ENCODE results near the gene ZNF407.

The ZNF407 gene

DNA sequence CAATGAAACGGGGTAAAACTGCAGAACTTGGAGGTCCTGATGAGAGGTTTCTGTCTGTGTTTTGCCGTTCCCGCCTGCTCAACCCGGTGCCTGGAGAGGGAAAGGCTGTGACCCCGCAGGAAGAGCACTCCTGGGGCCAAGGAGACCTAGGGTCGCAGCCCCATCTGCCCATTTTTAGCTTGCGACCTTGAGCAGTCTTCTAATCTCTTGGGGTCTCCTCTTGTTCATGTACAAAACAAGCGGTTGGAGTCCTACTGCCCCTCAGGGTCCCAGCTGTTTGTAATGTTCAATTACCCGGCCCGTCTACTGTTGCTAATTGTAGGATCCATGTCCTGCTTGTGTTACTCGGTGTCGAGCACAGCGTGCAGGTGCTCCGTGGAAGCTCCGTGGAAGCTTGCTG, 506.8 kb downstream of the ZNF407 start:
- ATAC-seq (no peak), DNase-seq (no peak)

DNA sequence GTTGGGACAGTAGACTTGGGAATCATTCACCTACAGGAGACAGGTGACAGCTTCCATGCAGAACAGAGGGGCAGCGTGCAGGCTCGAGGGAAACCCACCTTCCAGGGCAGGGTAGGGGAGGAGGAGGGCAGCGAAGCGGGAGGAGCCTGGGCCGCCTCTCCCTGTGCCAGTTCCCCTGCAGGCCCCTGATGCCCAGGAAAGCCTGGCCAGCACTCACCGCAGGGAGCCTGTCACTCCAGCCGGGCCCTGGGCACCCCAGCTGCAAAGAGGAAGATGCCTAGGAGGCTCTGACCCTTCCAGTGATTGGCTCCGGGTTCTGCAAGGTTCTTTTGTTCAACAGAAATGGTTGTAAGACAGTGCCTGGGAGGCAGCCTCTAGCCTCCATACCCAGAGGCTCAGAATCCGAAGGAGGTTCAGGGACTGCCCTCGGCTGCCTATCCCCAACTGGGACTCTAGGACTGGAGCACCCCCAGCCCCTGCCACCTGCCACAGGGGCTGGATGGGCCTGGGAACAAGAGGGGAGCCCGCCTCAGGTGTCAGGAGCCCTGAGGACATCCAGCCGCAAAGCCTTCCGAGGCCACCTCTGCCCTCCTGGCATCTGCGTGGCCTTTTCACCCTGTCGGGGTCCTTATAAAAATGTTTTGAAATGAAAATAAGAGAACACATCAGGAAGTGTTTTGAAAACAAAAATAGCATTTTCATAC, 508.0 kb downstream of the ZNF407 start:
- DNase-seq (no peak), ATAC-seq (no peak)

DNA sequence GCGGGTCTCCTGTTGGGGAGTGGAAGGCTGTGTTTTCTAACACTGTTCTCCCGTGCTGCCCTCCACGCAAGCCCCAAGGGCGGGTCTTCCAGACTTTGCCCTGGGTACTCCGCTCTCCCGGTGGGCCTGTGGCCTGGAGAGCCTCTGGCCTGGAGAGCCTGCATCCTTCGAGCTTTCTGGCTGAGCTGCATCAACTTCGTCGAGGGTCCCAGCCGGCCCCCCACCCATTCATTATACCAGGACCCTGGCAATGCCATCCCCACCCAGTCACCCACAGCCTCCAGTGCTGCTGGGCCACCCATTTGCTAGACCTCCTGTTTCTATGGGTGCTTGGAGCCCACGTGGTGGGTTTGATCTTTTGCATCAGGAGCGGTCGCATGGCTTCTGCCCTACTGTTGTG, 509.1 kb downstream of the ZNF407 start:
- DNase-seq (no peak), ATAC-seq (no peak)

DNA sequence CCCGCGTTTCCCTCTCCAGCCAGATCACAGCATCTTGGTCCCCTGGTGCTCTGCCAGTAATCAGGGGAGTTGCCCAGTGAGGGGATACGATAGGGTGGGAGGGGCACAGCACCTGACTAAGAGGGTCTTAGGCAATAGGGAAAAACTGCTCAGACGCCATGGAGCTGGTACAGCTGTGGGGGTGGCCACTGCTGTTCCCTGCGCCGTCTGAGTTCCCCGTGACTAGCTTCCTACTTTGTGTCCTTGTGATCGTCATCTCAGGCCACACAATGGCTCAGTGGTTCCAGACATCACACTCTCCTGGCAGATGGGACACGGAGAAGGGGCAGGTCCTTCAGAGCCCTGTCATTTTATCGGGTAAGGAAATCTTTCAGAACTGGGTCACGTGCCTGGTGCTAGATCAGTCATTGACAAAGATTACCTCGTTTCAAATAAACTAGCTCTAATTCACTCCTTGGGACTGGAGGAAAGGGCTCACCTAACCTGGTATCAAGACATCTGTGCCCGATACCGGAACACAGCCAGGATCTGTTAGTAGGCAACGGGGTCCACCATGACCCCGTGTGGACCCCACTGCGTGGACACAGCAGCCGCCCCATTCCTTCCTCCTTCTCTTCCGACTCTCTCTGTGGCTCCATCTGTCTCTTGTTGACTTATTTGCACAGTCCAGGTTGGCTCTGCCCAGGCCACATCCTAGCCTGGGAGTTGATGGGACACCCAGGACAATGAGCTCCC, 509.7 kb downstream of the ZNF407 start:
- ATAC-seq (no peak), DNase-seq (no peak)

DNA sequence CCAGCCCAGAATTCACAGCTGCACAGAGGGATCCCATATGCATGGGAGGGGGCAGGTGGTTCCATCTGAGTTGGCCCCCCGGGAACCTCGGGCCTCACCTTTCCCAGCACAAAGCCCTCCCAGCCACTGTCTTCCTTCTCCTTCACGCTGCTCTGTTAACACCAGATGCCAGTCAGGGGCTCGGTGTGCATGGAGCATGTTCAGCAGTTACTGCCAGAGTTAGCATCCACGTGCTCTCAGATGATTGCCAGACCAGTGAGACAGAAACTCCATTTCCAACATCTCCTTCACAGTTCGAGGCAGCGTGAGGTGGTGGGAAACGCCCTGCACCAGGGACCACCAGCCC, 510.2 kb downstream of the ZNF407 start:
- ATAC-seq = no peak
- no peak for DNase-seq

DNA sequence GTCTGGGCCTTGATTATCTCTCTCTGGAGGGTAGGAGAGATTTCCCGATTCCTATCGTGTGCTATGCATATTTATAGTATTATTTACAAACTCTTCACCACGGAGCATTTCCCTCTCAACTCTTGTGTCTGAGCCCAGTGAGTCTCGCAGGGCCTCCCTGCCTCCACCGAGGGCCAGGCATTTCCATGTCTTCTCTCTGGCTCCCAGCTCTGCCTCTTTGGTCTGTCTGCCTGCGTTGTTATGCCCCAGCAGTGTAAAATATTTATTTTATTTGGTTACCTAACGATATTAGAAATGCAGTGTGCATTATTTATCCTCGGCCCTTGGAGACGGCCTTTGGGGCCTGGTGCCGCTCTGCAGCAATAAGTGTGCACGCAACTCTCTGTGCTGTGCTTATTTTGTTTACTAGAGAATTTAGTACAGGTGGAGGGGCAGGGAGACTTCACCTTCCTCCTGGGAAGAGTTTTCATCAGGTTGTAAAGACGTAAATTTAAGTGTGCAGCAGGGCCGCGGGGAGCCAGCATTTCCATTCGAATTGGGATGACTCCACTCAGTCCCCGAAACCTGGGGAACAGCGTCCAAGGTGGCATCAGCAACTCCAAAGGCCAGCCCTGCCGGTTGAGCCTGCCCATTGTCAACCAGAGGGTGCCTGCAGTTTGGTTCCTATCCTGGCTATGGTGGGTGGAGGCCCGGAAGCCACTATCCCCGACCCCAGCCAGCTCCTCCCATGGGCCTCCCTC, 511.1 kb downstream of the ZNF407 start:
- no peak for DNase-seq
- no peak for ATAC-seq

DNA sequence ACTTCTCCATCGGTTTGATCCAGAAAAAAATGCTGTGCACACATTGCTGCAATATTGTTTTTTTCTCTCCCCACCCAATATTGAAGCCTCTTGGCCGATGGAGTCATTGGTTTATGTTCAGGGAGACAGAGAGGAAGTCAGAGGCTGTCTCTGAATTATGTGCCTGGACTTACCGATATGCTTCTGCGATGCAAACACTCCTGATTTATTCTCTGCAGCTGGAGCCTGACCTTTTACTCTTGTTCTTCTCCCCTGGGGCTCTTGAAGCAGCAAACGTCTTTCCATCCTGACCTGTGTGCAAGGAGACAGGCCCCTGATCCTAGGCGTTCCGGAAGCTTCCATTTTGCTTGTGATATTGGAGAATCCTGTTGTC, 511.6 kb downstream of the ZNF407 start:
- DNase-seq (no peak), ATAC-seq (no peak)

DNA sequence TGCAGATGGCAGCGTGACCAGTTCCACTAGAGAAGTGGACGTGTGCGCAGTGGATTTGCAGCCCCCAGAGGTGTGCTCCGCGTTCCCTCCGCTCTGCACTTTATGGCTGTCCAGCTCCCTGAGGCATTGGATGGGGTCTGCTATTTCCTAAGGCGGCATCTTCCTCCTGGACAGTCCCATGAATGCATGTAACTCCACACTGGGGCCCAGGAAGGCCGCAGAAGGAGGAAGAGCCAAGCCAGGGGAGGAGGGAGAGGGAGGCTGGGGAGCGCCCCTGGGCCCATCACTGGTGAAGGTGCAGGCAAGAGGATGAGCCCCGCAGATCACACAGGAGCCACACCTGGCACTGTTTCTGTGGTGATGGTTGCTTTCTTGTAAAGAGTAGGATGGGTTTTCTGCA, 512.1 kb downstream of the ZNF407 start:
- DNase-seq (no peak), ATAC-seq (no peak)

DNA sequence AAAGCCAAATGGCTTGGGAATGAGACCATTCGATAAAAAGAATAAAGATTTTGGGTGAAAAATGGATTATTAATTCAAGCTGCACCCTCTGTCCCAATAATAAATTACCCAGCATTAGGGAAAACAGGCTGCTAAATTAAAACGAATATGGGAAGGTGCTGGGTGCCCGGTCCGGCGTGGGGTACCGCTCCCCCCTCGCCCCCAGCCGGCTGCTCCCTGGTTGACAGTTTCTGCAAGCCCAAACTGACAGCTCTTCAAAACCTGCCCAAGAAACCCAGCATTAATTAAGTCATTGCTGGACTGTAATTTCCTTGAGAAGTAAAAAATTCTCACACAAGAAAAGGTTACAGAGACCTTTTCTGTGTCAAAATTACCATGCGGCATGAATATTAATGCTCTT, 512.6 kb downstream of the ZNF407 start:
- DNase-seq (no peak), ATAC-seq (no peak)

DNA sequence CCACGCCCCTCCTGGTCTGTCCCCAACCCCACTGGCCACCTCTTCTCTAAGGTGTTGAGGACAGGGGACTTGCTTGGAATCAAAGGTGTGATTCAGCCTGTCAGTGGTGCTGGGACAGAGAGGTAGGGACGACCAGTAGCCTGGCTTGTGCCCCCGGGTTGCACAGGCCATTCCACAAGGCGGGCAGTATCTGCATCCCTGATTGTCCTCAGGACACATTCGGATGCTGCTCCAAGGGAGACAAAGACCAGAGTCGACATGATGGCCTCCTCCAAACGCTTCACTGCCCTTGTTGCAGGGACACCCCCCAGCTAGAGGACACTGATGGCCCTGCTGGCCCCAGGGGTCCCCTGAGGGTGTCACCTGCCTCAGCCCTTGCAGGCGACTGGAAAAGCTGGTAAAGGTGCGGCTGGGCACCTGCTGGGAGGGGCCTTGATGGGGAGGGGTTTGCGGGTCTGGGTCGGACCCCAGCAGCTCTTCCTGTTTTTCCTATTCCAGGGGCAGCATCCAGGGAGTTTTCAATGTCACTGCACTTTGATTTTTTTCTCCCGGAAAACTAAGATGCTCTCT, 513.3 kb downstream of the ZNF407 start:
- ATAC-seq = no peak
- no peak for DNase-seq

DNA sequence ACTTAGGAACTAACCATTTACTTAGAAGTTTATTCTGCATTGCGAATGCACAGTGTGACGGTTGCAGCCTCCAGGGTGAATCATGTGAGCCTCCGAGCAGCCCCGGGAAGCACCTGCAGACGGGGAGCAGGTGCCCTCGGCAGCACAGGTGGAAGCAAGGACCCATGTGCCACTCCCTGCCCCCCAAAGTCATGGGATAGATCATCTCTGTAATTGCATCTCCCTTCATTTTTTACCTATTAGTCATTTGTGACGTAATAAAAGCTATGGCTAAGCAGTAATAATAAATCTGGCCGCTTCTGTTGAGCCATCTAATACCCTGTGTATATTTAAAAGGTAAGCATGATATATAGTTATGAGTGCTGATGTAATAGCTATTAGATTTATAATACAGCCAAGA, 514.1 kb downstream of the ZNF407 start:
- no peak for DNase-seq
- ATAC-seq = no peak

DNA sequence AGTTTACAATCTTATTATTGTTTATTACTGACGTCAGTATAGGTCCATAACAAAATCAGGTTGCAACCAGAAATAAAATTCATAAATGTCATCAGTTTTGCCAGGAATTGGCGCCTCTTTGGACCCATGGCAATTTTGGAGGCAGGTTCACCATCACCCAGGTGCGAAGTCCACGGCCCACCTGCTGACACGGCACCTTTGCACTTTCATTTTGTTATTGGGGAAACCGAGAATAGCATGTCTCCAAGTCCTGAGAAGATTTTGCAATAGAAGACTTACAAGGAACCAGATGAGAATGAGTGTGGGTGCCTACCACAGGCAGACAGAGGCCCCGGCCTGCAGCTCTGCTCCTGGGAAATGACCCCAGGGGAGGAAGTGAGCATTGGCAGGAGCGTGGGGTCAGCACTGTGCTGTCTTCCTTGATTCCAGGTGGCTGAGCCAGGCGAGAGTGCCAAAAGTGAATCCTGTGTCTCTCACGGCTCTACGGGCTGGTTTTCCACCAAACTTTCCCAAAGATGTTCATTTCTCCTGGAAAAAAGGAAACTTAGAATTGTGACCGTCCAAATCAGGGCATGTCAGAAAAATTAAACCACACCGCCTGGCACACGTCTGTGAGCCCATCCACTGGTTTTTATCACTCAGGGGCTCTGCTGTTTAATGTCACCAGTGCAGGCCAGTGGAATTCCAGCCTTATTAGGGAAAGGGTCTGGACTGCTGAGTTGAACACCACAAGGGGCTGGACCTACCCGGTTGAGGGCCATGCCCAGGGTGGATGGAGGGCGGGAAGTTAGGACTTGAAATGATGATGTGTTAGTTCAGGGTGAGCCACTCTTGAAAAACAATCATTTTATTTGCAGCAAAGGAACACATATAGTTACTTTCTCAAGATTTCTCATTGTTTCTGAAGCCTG, 514.8 kb downstream of the ZNF407 start:
- no peak for DNase-seq
- no peak for ATAC-seq

DNA sequence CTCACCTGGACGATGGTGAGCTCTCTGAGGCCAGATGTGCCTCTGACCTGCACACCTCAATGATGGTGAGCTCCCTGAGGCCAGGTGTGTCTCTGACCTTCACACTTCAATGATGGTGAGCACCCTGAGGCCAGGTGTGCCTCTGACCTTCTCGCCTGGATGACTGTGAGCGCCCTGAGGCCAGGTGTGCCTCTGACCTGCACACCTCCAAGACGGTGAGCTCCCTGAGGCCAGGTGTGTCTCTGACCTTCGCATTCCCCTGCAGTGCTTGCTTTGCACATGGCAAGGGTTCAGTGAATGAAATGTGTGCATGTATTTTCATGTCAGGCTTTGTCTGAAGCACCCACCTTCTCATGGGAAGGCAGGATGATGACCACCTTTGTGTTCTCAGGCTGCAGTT, 515.8 kb downstream of the ZNF407 start:
- DNase-seq (no peak), ATAC-seq (no peak)

DNA sequence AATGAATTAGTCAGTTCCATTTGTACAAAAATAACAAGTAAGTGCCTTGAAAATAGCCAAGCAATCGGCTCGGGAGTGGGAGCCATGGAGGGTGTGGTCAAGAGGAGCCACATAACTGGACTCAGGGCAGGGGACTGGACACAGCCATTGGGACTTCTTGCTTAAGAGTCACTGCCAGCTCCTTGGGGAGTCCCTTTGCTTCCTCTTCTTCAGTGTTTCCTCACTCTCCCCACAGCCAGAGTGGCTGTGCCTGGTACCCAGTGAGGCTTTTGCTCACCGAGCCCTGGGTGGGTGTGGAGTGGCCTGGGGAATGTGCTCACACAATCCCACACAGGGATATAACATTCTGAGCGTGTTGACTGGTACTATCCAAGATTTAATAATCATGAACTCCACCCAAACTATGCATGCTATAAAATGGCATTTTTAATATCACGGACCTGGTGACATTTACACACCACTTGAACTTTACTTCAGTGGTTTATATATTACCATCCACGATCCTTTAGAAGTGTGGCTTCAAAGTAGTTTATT, 516.6 kb downstream of the ZNF407 start:
- ATAC-seq (no peak), DNase-seq (no peak)
